Sigmoid colon (tissue), 7 donors: ENCODE results near the gene PLEKHA7. TPM values are rescaled to one million over a fixed set of nuclear protein-coding genes. Genes with fewer than 3 reads are reported as not detected.

ENCODE experiments used
- DNase-seq: peaks from one replicate; pipeline ENCODE4 v3.0.0-alpha.2; 2019
- H3K27ac ChIP-seq, 4 donors: fragments of 200-600 bp; sonication (generic); one replicate each; pipeline ENCODE4 v1.5.1; 2016 to 2019; ENCODE audit warnings: mild to moderate bottlenecking in 1 of 4
- H3K27me3 ChIP-seq, 3 donors: fragments of 200-600 bp; sonication (generic); one replicate each; pipeline ENCODE4 v1.5.1; 2019; ENCODE audit warnings: mild to moderate bottlenecking in 1 of 3
- H3K36me3 ChIP-seq, 4 donors: fragments of 200-600 bp; sonication (generic); one replicate each; pipeline ENCODE4 v1.5.1; 2016 to 2019
- H3K4me1 ChIP-seq, 4 donors: fragments of 200-600 bp; sonication (generic); one replicate each; pipeline ENCODE4 v1.5.1; 2017 to 2019
- H3K4me3 ChIP-seq, 4 donors: fragments of 200-600 bp; sonication (generic); one replicate each; pipeline ENCODE4 v1.5.1; 2017 to 2019; ENCODE audit warnings: mild to moderate bottlenecking in 2 of 4, moderate library complexity in 1 of 4
- H3K9me3 ChIP-seq, 4 donors: fragments of 200-600 bp in 3 of 4; sonication (generic) in 3 of 4; one replicate each; pipeline versions ENCODE4 v1.5.1 to v1.6.1; 2013 to 2019
- EP300 ChIP-seq, 4 donors: sonication (generic); formaldehyde crosslinking; IDR thresholded peaks; one replicate each; pipeline ENCODE4 v1.6.1; 2017; ENCODE audit warnings: antibody characterized with exemption in 4 of 4
- POLR2A ChIP-seq, 2 donors: fragments of 450-650 bp; IDR thresholded peaks; one replicate each; pipeline ENCODE4 v1.6.1; 2016; ENCODE audit warnings: antibody characterized with exemption in 2 of 2, mild to moderate bottlenecking in 2 of 2, moderate library complexity in 2 of 2
- POLR2AphosphoS5 ChIP-seq, 4 donors: sonication (generic); formaldehyde crosslinking; IDR thresholded peaks; one replicate each; pipeline ENCODE4 v1.6.1; 2017; ENCODE audit warnings: antibody characterized with exemption in 4 of 4
- WGBS, 2 donors: extraction: QIAGEN DNeasy Blood & Tissue Kit; methylation state at CpG; one replicate each; pipeline ENCODE4 v1.1.7; 2013; 5-methylcytosine and 5-hydroxymethylcytosine counted together
- intact Hi-C: fragments of 100-400 bp; cut with DNase I; formaldehyde crosslinking; loops from one replicate; pipeline ENCODE4 v1.15.1; 2023
- polyA plus RNA-seq, 3 donors: library from polyadenylated mRNA; stranded (reverse); fragments of 200-250 nt; gene quantifications; one replicate each; pipeline ENCODE4 v1.2.3, GENCODE V29; 2013
- total RNA-seq, 4 donors: library from RNA; depleted of rRNA; stranded (reverse); fragments of >200 nt; gene quantifications; one replicate each; pipeline ENCODE4 v1.1.0, GENCODE V29; 2016
- TF ChIP-seq, protein P1 (sequence below), 4 experiments: fragments of 450-650 bp in 3 of 4; fragments of 200-600 bp in 1 of 4; IDR thresholded peaks; one replicate each; pipeline ENCODE4 v1.5.1; 2016 to 2019; ENCODE audit warnings: antibody characterized with exemption in 4 of 4, mild to moderate bottlenecking in 3 of 4, moderate library complexity in 2 of 4
- donor health status: healthy with polysubstance abuse.
- donor health status: Bipolar disorder and iron deficiency.
- donor health status: healthy.

Gene PLEKHA7
- total and polyA plus RNA-seq, 7 donors = 2.9 to 45.3 (median 10.2) TPM

GRCh38 chr11:16779436-16779835, 234.8 kb downstream of the PLEKHA7 start:
- Histone ChIP-seq H3K27me3 (no peaks in the 10 kb centered on the region), H3K4me1 (no peaks in the 10 kb centered on the region), H3K27ac (no peak overlapping the region), H3K4me3 (no peak overlapping the region), H3K9me3 (no peaks in the 10 kb centered on the region), H3K36me3 (no peaks in the 10 kb centered on the region)
- TF ChIP-seq, protein P1, sequence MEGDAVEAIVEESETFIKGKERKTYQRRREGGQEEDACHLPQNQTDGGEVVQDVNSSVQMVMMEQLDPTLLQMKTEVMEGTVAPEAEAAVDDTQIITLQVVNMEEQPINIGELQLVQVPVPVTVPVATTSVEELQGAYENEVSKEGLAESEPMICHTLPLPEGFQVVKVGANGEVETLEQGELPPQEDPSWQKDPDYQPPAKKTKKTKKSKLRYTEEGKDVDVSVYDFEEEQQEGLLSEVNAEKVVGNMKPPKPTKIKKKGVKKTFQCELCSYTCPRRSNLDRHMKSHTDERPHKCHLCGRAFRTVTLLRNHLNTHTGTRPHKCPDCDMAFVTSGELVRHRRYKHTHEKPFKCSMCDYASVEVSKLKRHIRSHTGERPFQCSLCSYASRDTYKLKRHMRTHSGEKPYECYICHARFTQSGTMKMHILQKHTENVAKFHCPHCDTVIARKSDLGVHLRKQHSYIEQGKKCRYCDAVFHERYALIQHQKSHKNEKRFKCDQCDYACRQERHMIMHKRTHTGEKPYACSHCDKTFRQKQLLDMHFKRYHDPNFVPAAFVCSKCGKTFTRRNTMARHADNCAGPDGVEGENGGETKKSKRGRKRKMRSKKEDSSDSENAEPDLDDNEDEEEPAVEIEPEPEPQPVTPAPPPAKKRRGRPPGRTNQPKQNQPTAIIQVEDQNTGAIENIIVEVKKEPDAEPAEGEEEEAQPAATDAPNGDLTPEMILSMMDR (IDR thresholded peaks at IDR 0.05) = no peak
- TF ChIP-seq EP300 (IDR thresholded peaks at IDR 0.05) (no peak), POLR2A (IDR thresholded peaks at IDR 0.05) (no peak), POLR2AphosphoS5 (IDR thresholded peaks at IDR 0.05) (no peak)
- no peak for DNase-seq
- 63 to 75% methylated on average over 8 of the region's 8 CpGs for WGBS, 2 donors
- intact Hi-C loops = no loop called here

DNA sequence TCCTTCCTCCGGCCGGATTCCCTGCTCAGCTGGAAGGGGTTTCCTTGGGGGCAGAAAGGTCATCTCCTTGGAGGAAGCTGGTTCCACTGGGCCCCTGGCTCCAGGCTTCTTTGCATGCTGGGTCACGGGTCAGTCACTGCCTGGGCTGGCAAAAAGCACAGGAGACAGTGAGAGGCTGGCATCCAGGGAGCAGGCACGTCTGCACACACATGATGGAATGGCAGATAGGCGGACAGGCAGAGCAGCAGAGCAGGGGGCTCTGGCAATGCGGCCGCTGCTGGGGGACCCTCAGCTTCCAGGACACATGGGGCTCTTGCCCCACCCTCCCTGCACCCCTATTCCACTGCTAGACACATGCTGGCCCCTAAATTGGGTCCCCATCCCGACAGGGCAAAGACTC, 235.3 kb downstream of the PLEKHA7 start:
- intact Hi-C loops = no loop called here
- no peaks in the 10 kb centered on the region for H3K27me3 ChIP-seq
- H3K9me3 ChIP-seq = no peaks in the 10 kb centered on the region
- H3K27ac ChIP-seq = no peak overlapping the region
- no peak for DNase-seq
- no peaks in the 10 kb centered on the region for H3K36me3 ChIP-seq
- 88 to 91% methylated on average over 8 of the region's 8 CpGs for WGBS, 2 donors
- TF ChIP-seq EP300 (IDR thresholded peaks at IDR 0.05) (no peak), POLR2A (IDR thresholded peaks at IDR 0.05) (no peak)
- H3K4me1 ChIP-seq = no peaks in the 10 kb centered on the region
- H3K4me3 ChIP-seq = no peak overlapping the region

GRCh38 chr11:16778286-16778685, 235.9 kb downstream of the PLEKHA7 start:
- no peaks in the 10 kb centered on the region for H3K27me3 ChIP-seq
- H3K9me3 ChIP-seq = no peaks in the 10 kb centered on the region
- H3K4me3 ChIP-seq = no peak overlapping the region
- no peak overlapping the region for H3K27ac ChIP-seq
- intact Hi-C loops = no loop called here
- no peak for DNase-seq
- no peaks in the 10 kb centered on the region for H3K4me1 ChIP-seq
- TF ChIP-seq, protein P1 (IDR thresholded peaks at IDR 0.05) = no peak
- TF ChIP-seq EP300 (IDR thresholded peaks at IDR 0.05) (no peak), POLR2AphosphoS5 (IDR thresholded peaks at IDR 0.05) (no peak), POLR2A (IDR thresholded peaks at IDR 0.05) (no peak)
- no peaks in the 10 kb centered on the region for H3K36me3 ChIP-seq
- 77 to 84% methylated on average over 6 of the region's 6 CpGs for WGBS, 2 donors

DNA sequence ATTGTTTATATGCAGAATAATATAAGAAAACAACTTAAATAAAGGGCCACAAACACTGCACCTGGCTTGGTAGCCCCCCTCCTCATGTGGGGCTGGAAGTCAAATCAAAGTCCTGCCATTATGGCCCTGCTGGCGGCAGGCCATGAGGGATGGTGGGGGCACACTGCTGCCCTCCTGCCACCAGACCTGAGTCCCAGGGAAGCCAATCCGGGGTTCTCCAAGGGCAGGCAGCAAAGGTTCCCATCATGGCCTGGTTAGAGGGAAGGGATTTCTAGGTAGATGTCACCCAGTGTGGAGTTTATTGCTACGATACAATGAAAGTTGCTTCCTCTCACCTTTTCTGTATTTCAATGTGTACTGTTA, 236.6 kb downstream of the PLEKHA7 start:
- Histone ChIP-seq H3K4me1 (no peaks in the 10 kb centered on the region), H3K27me3 (no peaks in the 10 kb centered on the region), H3K9me3 (no peaks in the 10 kb centered on the region), H3K27ac (no peak overlapping the region), H3K4me3 (no peak overlapping the region), H3K36me3 (no peaks in the 10 kb centered on the region)
- no peak for DNase-seq
- intact Hi-C loops = no loop called here
- WGBS, 2 donors = 94 to 97% methylated on average over 3 of the region's 3 CpGs
- TF ChIP-seq EP300 (IDR thresholded peaks at IDR 0.05) (no peak), POLR2A (IDR thresholded peaks at IDR 0.05) (no peak), POLR2AphosphoS5 (IDR thresholded peaks at IDR 0.05) (no peak)
- TF ChIP-seq, protein P1 (IDR thresholded peaks at IDR 0.05) = no peak

- Histone ChIP-seq H3K27me3 (no peaks in the 10 kb centered on the region), H3K4me3 (no peak overlapping the region), H3K27ac (no peak overlapping the region), H3K4me1 (no peaks in the 10 kb centered on the region), H3K36me3 (no peaks in the 10 kb centered on the region), H3K9me3 (no peaks in the 10 kb centered on the region)
- TF ChIP-seq POLR2AphosphoS5 (IDR thresholded peaks at IDR 0.05) (no peak), POLR2A (IDR thresholded peaks at IDR 0.05) (no peak)
- TF ChIP-seq, protein P1 (IDR thresholded peaks at IDR 0.05) = no peak
- no peak for DNase-seq
- WGBS, 2 donors = 77 to 86% methylated on average over 14 of the region's 14 CpGs
- intact Hi-C loops = no loop called here
Measured at GRCh38 chr11:16776711-16777612, 237.3 kb downstream of the PLEKHA7 start.
